IPS DF 6.9 (cell line): ENCODE results near the gene TAS2R50.

Source experiments
- DNase-seq: peaks from one replicate; pipeline ENCODE4 v3.0.0-alpha.2; 2013; ENCODE audit warnings: low read depth, low spot score
- H3K27ac ChIP-seq: one replicate; pipeline ENCODE4 v1.5.1; 2013; ENCODE audit warnings: low read length, control low read depth
- H3K27me3 ChIP-seq: 2 replicates; pipeline ENCODE4 v1.6.1; 2013; ENCODE audit warnings: mild to moderate bottlenecking, low read length; ENCODE audit not compliant: control insufficient read depth, insufficient read depth
- H3K36me3 ChIP-seq: 2 replicates; pipeline ENCODE4 v1.6.1; 2013; ENCODE audit warnings: low read length; ENCODE audit not compliant: control insufficient read depth, insufficient read depth
- H3K4me1 ChIP-seq: 2 replicates; pipeline ENCODE4 v1.6.1; 2013; ENCODE audit warnings: low read length; ENCODE audit not compliant: control insufficient read depth, insufficient read depth
- H3K4me3 ChIP-seq: 2 replicates; pipeline ENCODE4 v1.5.1; 2013; ENCODE audit warnings: mild to moderate bottlenecking, low read length
- H3K9me3 ChIP-seq: 2 replicates; pipeline ENCODE4 v1.6.1; 2013; ENCODE audit warnings: low read length, inconsistent platforms; ENCODE audit not compliant: control insufficient read depth, insufficient read depth
- WGBS: extraction: QIAGEN DNeasy Blood & Tissue Kit; methylation state at CpG from one replicate; pipeline ENCODE4 v1.1.7; 2013; ENCODE audit warnings: mixed read lengths, missing lambda C conversion rate; ENCODE audit not compliant: insufficient read length, insufficient coverage; 5-methylcytosine and 5-hydroxymethylcytosine counted together

Gene TAS2R50

GRCh38 chr12:10994307-10994706 lies 7.6 kb upstream of the TAS2R50 start:
- Histone ChIP-seq H3K4me1 (no peaks in the 10 kb centered on the region), H3K9me3 (no peaks in the 10 kb centered on the region), H3K27me3 (no peaks in the 10 kb centered on the region), H3K4me3 (no peak overlapping the region), H3K27ac (no peak overlapping the region), H3K36me3 (no peaks in the 10 kb centered on the region)
- DNase-seq: no peak
- WGBS: no CpG with 5 or more reads among the region's 3 CpGs

GRCh38 chr12:10989107-10989506 lies 2.4 kb upstream of the TAS2R50 start:
- Histone ChIP-seq H3K9me3 (no peaks in the 10 kb centered on the region), H3K27ac (no peak overlapping the region), H3K4me3 (no peak overlapping the region), H3K36me3 (no peaks in the 10 kb centered on the region), H3K27me3 (no peaks in the 10 kb centered on the region), H3K4me1 (no peaks in the 10 kb centered on the region)
- WGBS: no CpG with 5 or more reads among the region's 2 CpGs
- no peak for DNase-seq

- Histone ChIP-seq H3K27ac (no peak overlapping the region), H3K4me1 (no peaks in the 10 kb centered on the region), H3K9me3 (no peaks in the 10 kb centered on the region), H3K27me3 (no peaks in the 10 kb centered on the region), H3K4me3 (no peak overlapping the region), H3K36me3 (no peaks in the 10 kb centered on the region)
- WGBS: no CpG with 5 or more reads among the region's 5 CpGs
- DNase-seq: no peak
These were observed 4.5 kb downstream of the TAS2R50 start for GRCh38 chr12:10982244-10982643.

GRCh38 chr12:10974965-10975364 lies 11.7 kb downstream of the TAS2R50 start:
- Histone ChIP-seq H3K4me1 (no peaks in the 10 kb centered on the region; the same call in 1 of the 2 replicates), H3K36me3 (no peaks in the 10 kb centered on the region), H3K27me3 (no peaks in the 10 kb centered on the region), H3K4me3 (no peak overlapping the region), H3K9me3 (no peaks in the 10 kb centered on the region), H3K27ac (no peak overlapping the region)
- DNase-seq: no peak
- no CpG with 5 or more reads among the region's 3 CpGs for WGBS

- no peaks in the 10 kb centered on the region for H3K9me3 ChIP-seq
- no peak overlapping the region for H3K27ac ChIP-seq
- H3K4me3 ChIP-seq: no peak overlapping the region
- H3K36me3 ChIP-seq: no peaks in the 10 kb centered on the region
- H3K27me3 ChIP-seq: no peaks in the 10 kb centered on the region
- DNase-seq: no peak
- H3K4me1 ChIP-seq: no peaks in the 10 kb centered on the region; the same call in 1 of the 2 replicates
- WGBS: no CpG with 5 or more reads among the region's 15 CpGs
These were observed 17.8 kb downstream of the TAS2R50 start for GRCh38 chr12:10968765-10969456.

- H3K27ac ChIP-seq: no peak overlapping the region
- no peaks in the 10 kb centered on the region for H3K9me3 ChIP-seq
- DNase-seq: no peak
- no peaks in the 10 kb centered on the region for H3K27me3 ChIP-seq
- WGBS: no CpG with 5 or more reads among the region's 2 CpGs
- no peak overlapping the region for H3K4me3 ChIP-seq
- H3K36me3 ChIP-seq: no peaks in the 10 kb centered on the region
- H3K4me1 ChIP-seq: no peaks in the 10 kb centered on the region; the same call in 1 of the 2 replicates
These were observed 19.3 kb downstream of the TAS2R50 start for GRCh38 chr12:10967409-10967808.

- no peaks in the 10 kb centered on the region for H3K27me3 ChIP-seq
- H3K9me3 ChIP-seq: no peaks in the 10 kb centered on the region
- H3K4me3 ChIP-seq: no peak overlapping the region
- no peaks in the 10 kb centered on the region; the same call in 1 of the 2 replicates for H3K4me1 ChIP-seq
- no peaks in the 10 kb centered on the region for H3K36me3 ChIP-seq
- no peak for DNase-seq
- no peak overlapping the region for H3K27ac ChIP-seq
These were observed 20.4 kb downstream of the TAS2R50 start for GRCh38 chr12:10966314-10966713.

GRCh38 chr12:10965476-10965875 lies 21.2 kb downstream of the TAS2R50 start:
- no peaks in the 10 kb centered on the region for H3K36me3 ChIP-seq
- WGBS: no CpG with 5 or more reads among the region's 1 CpG
- no peaks in the 10 kb centered on the region; the same call in 1 of the 2 replicates for H3K4me1 ChIP-seq
- no peak overlapping the region for H3K4me3 ChIP-seq
- no peaks in the 10 kb centered on the region for H3K9me3 ChIP-seq
- no peaks in the 10 kb centered on the region for H3K27me3 ChIP-seq
- no peak overlapping the region for H3K27ac ChIP-seq
- no peak for DNase-seq

GRCh38 chr12:10960211-10960610 lies 26.5 kb downstream of the TAS2R50 start:
- no peak overlapping the region for H3K4me3 ChIP-seq
- H3K27ac ChIP-seq: no peak overlapping the region
- WGBS: no CpG with 5 or more reads among the region's 4 CpGs
- no peaks in the 10 kb centered on the region for H3K36me3 ChIP-seq
- no peak for DNase-seq
- H3K4me1 ChIP-seq: no peaks in the 10 kb centered on the region
- no peaks in the 10 kb centered on the region for H3K27me3 ChIP-seq
- H3K9me3 ChIP-seq: no peaks in the 10 kb centered on the region

GRCh38 chr12:10959804-10960203 lies 26.9 kb downstream of the TAS2R50 start:
- WGBS: no CpG with 5 or more reads among the region's 2 CpGs

GRCh38 chr12:10957741-10958140 lies 29.0 kb downstream of the TAS2R50 start:
- Histone ChIP-seq H3K4me3 (no peak overlapping the region), H3K27me3 (no peaks in the 10 kb centered on the region), H3K9me3 (no peaks in the 10 kb centered on the region), H3K4me1 (no peaks in the 10 kb centered on the region), H3K27ac (no peak overlapping the region), H3K36me3 (no peaks in the 10 kb centered on the region)
- DNase-seq: no peak

More at GRCh38 chr12:10959804-10960203, 26.9 kb downstream of the TAS2R50 start:
- no peaks in the 10 kb centered on the region for H3K9me3 ChIP-seq
- no peaks in the 10 kb centered on the region for H3K4me1 ChIP-seq
- H3K27me3 ChIP-seq: no peaks in the 10 kb centered on the region
- H3K27ac ChIP-seq: no peak overlapping the region
- no peaks in the 10 kb centered on the region for H3K36me3 ChIP-seq
- no peak overlapping the region for H3K4me3 ChIP-seq
- DNase-seq: no peak
